ENCODE measurements around the gene HORMAD2. TPM values are rescaled to one million over a fixed set of nuclear protein-coding genes. Genes with fewer than 3 reads are reported as not detected.

Gene HORMAD2
- total and polyA plus RNA-seq, 4 donors: 0.02 to 0.46 TPM; not detected in 2

DNA sequence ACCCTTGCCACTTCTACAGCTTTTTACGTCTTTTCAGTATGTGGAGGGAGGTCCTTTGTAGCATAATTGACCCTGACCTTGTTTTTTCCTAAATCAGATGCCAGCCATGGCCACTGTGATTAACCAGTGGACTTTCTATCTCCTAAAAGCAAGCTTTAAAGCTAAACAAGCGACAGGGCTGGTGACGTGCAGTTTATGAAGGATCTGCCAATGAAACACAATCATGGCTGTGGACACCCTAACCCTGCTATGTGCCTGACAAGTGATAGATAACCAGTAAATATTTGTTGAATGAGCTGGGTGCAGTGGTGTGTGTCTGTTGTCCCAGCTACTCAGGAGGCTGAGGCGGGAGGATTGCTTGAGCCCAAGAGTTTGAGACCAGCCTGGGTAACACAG, 102.1 kb downstream of the HORMAD2 start:
- H3K27ac ChIP-seq (ENCODE audit: low read depth in 1 of 2, low read length in 1 of 2): no peak overlapping the region
- no peak overlapping the region for H3K9ac ChIP-seq (ENCODE audit: insufficient read depth in 1 of 2, low read length in 2 of 2)
- H3K27me3 ChIP-seq (ENCODE audit: control insufficient read depth in 3 of 3, insufficient read depth in 3 of 3, low read length in 2 of 3): no peaks in the 10 kb centered on the region
- DNase-seq (peak; percentile 38 to 62 (median 57)), ATAC-seq (ENCODE audit: insufficient read depth, low FRiP score) (no peak)
- no peaks in the 10 kb centered on the region for H3K36me3 ChIP-seq (ENCODE audit: control insufficient read depth in 4 of 4, insufficient read depth in 4 of 4, low read length in 4 of 4)
- 75 to 79% methylated on average over 4 of the region's 4 CpGs for WGBS, 2 donors
- no peak overlapping the region for H3K4me3 ChIP-seq
- TF ChIP-seq CTCF (IDR thresholded peaks at IDR 0.05; ENCODE audit: control extremely low read depth, extremely low read depth): no peak
- no peaks in the 10 kb centered on the region for H3K9me3 ChIP-seq (ENCODE audit: control insufficient read depth in 4 of 4, insufficient read depth in 3 of 4, low read length in 3 of 4)
- peaks cover 0 to 37% (median 5%) of the 10 kb centered on the region in 5 donors for H3K4me1 ChIP-seq (ENCODE audit: control insufficient read depth in 5 of 5, insufficient read depth in 5 of 5, low read length in 5 of 5)

GRCh38 chr22:30182815-30183214, 102.6 kb downstream of the HORMAD2 start:
- no peak for ATAC-seq (ENCODE audit: insufficient read depth, low FRiP score)
- 51% methylated on average over 4 of the region's 4 CpGs for WGBS, 2 donors
- TF ChIP-seq CTCF (IDR thresholded peaks at IDR 0.05; ENCODE audit: control extremely low read depth, extremely low read depth): no peak

GRCh38 chr22:30183271-30183670, 103.0 kb downstream of the HORMAD2 start:
- Histone ChIP-seq H3K4me3 (no peak overlapping the region), H3K27ac (ENCODE audit: low read depth in 1 of 2, low read length in 1 of 2) (no peak overlapping the region), H3K27me3 (ENCODE audit: control insufficient read depth in 3 of 3, insufficient read depth in 3 of 3, low read length in 2 of 3) (no peaks in the 10 kb centered on the region), H3K9ac (ENCODE audit: insufficient read depth in 1 of 2, low read length in 2 of 2) (no peak overlapping the region), H3K4me1 (ENCODE audit: control insufficient read depth in 5 of 5, insufficient read depth in 5 of 5, low read length in 5 of 5) (peaks cover 0 to 45% (median 5%) of the 10 kb centered on the region in 5 donors), H3K9me3 (ENCODE audit: control insufficient read depth in 4 of 4, insufficient read depth in 3 of 4, low read length in 3 of 4) (no peaks in the 10 kb centered on the region), H3K36me3 (ENCODE audit: control insufficient read depth in 4 of 4, insufficient read depth in 4 of 4, low read length in 4 of 4) (no peaks in the 10 kb centered on the region)
- WGBS, 2 donors: 80 to 85% methylated on average over 3 of the region's 3 CpGs
- ATAC-seq (ENCODE audit: insufficient read depth, low FRiP score) (no peak), DNase-seq (no peak)
- TF ChIP-seq CTCF (IDR thresholded peaks at IDR 0.05; ENCODE audit: control extremely low read depth, extremely low read depth): no peak

More at GRCh38 chr22:30182815-30183214, 102.6 kb downstream of the HORMAD2 start:
- Histone ChIP-seq H3K27me3 (ENCODE audit: control insufficient read depth in 3 of 3, insufficient read depth in 3 of 3, low read length in 2 of 3) (no peaks in the 10 kb centered on the region), H3K36me3 (ENCODE audit: control insufficient read depth in 4 of 4, insufficient read depth in 4 of 4, low read length in 4 of 4) (no peaks in the 10 kb centered on the region), H3K4me1 (ENCODE audit: control insufficient read depth in 5 of 5, insufficient read depth in 5 of 5, low read length in 5 of 5) (peaks cover 0 to 41% (median 5%) of the 10 kb centered on the region in 5 donors), H3K9me3 (ENCODE audit: control insufficient read depth in 4 of 4, insufficient read depth in 3 of 4, low read length in 3 of 4) (no peaks in the 10 kb centered on the region), H3K9ac (ENCODE audit: insufficient read depth in 1 of 2, low read length in 2 of 2) (no peak overlapping the region), H3K27ac (ENCODE audit: low read depth in 1 of 2, low read length in 1 of 2) (no peak overlapping the region), H3K4me3 (no peak overlapping the region)
- DNase-seq: peak in 2 of 3 donors; percentile 76 to 87

DNA sequence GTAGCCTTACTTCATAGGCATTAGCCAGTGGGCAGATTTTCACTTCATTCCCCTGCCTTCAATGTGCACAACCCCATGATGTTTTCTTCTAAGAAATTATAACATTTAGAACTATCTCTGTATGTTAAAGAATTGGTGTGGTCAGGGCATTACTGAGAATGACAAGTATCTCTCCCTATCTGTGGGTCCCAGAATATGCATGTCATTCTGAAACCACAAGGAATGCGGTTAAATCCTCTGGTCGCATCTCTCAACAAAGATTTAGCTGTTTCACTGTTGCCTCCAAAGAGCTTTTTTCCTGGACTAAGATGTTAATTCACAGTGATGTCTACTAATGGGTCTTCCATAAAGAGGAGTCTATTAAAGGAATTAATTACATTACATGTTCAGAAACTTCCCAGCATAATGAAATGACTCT, 103.6 kb downstream of the HORMAD2 start:
- H3K27ac ChIP-seq (ENCODE audit: low read depth in 1 of 2, low read length in 1 of 2): no peak overlapping the region
- TF ChIP-seq CTCF (IDR thresholded peaks at IDR 0.05; ENCODE audit: control extremely low read depth, extremely low read depth): no peak
- H3K27me3 ChIP-seq (ENCODE audit: control insufficient read depth in 3 of 3, insufficient read depth in 3 of 3, low read length in 2 of 3): no peaks in the 10 kb centered on the region
- no peak for ATAC-seq (ENCODE audit: insufficient read depth, low FRiP score)
- no peaks in the 10 kb centered on the region for H3K9me3 ChIP-seq (ENCODE audit: control insufficient read depth in 4 of 4, insufficient read depth in 3 of 4, low read length in 3 of 4)
- H3K9ac ChIP-seq (ENCODE audit: insufficient read depth in 1 of 2, low read length in 2 of 2): no peak overlapping the region
- no peak overlapping the region for H3K4me3 ChIP-seq
- DNase-seq: no peak
- H3K36me3 ChIP-seq (ENCODE audit: control insufficient read depth in 4 of 4, insufficient read depth in 4 of 4, low read length in 4 of 4): no peaks in the 10 kb centered on the region
- H3K4me1 ChIP-seq (ENCODE audit: control insufficient read depth in 5 of 5, insufficient read depth in 5 of 5, low read length in 5 of 5): peaks cover 0 to 47% (median 5%) of the 10 kb centered on the region in 5 donors
- WGBS, 2 donors: 29 to 63% methylated on average over 2 of the region's 2 CpGs
